Middle frontal gyrus (tissue), 1 donor: ENCODE data around the gene ASCL5.
"Not testable (repeated sequence)": the region's sequence is repeated elsewhere in the genome, so short reads cannot be mapped to it uniquely, and the experiment has no call there.

Experiments
- DNase-seq: peaks from one replicate; pipeline ENCODE4 v3.0.0-alpha.2; 2015; ENCODE audit warnings: low spot score; ENCODE audit errors: extremely low spot score

Gene ASCL5, protein sequence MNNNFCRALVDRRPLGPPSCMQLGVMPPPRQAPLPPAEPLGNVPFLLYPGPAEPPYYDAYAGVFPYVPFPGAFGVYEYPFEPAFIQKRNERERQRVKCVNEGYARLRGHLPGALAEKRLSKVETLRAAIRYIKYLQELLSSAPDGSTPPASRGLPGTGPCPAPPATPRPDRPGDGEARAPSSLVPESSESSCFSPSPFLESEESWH

DNA sequence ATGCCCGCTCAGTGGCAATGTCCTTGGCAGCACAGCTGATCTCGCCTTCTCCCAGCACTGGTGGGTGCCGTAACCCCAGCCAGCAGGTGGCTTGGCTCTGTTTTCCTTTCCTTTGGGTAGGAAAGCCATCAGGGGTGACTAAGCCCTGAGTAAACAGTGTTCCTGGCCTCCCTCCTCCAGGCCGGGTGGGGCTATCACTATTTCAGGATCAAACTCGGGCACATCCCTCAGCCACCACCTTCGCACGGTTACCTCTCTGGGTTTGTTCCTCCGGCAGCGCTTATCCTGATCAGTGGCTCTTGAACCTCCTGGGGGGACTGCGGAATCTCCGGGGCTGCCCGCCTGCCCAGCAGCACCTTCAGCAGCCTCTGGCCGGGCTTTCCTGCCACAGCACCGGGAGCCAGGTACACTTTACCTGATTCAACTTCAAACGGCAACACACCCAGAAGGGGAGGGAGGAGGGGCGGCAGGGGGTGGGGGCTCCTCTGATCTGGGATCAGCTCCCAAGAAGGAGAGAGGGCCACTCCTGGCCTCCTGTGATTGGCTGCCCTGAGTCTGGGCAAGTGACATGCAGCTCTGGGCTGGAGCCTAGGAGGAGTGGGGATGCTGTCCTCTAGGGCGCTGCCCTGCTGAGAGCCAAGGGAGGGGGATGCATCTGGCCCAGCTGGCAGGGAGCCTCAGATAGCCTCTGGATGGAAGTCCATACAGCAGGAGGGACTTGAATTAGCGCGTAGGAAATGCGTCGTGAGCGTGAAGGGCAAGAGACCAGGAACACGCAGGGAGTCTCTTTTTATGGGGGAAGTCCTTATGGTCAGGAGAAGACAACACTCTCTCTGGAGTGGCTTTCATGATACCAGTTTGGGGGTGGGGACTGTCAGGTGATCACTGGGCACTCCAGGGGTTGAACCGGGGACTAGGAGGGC lies at the start of gene ASCL5:
TSS of gene ASCL5 (minus strand) at position 353 of the 923 bp plus-strand sequence. CDS start 11,812 bp downstream, outside the sequence.
- no peak for DNase-seq

DNA sequence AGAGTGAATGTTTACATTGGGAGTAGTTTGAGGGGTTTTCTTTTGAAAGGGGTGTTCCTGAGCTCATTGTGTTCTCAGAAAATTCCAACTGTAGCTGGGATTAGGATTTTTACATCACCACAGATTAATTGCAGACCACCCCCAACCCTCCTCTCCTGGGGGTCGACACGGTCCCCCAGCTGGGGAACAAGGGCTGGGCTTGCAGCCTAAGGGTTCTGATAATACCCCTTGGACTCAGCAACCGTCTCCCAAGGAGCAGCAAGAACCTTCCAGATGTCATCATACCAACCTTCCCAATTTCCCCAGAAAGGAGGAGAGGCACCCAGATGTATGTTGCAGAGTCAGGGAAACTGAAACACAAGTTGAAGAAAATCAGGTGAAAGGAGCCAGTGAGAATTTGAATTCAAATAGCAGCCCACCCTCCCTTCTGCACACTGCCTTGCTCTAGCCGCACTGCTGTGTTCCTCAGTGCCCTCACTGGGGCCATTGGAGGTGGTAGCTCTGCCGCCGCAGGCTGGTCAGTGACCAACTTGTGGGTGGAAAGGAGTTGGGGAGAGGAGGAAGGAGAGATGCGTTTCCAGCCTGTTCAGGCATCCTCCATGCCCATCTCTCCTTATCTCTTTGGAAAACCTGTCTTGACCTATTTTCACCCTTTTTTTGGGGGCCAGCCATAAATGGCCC lies 49.0 kb upstream of the ASCL5 start:
- DNase-seq, result no peak

DNA sequence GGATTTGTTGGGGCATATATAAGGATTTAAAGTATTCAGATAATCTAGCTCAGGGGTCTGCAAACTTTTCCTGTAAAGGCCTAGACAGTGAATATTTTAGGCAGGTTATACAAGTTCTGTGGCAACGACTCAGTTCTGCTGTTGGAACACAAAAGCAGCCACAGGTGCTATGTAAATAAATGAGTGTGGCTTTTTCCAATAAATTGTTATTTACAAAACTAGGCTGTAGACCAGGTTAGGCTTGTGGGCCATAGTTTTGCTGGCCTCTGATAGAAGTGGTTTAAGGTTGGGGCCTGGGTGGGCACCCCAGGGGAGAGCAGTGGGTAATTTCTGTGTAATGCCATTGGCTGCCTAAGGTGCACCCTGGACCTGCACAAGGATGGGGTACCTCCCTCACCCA lies 46.8 kb upstream of the ASCL5 start:
- no peak for DNase-seq

DNA sequence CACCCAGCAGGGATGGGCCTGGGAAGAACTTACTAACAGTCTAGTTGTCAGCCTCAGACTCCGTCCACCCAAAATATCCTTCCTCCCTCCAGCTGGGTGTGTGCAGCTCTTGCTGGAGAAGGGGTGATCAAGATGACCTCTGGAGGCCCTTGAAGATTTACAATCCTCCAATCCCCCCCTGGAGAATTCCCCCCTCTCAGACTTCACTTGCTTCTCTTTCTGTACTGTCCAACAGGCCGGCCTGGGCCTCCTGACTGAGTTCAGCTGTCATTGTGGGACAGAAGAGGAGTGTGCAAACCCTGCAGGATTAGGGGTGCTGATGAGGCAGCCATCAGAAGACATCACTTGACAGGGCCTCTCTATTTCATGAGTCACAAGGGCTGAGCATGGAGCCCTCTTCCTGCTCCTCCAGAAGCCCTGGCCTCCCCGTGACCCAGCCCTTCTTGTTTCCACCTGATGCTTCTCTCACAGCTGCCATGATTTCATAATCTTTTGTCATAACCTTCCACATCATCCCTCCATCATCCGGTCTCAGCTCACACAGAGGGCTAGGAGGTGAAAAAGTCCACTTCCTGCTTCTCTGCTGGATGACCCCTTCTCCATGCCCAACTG lies 46.1 kb upstream of the ASCL5 start:
- no peak for DNase-seq

DNA sequence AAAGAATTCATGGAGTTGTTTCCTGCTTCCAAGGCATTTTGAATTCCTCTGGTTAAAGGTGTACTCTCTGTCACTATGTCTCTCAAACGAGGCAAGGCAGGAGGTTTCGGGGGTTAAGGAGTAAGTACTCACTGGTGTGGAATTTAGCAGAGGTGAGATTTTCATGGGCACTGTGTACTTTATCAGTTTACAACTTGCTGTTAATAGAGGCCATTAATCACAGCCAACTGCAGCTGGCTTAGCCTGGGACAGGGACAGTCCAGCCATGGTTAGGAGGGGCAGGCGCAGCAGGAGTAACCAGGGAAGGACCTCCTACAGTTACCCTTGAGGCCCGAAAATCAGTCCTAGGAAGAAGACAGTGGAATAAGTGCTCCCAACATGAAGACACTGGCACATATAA lies 45.3 kb upstream of the ASCL5 start:
- DNase-seq, result no peak

DNA sequence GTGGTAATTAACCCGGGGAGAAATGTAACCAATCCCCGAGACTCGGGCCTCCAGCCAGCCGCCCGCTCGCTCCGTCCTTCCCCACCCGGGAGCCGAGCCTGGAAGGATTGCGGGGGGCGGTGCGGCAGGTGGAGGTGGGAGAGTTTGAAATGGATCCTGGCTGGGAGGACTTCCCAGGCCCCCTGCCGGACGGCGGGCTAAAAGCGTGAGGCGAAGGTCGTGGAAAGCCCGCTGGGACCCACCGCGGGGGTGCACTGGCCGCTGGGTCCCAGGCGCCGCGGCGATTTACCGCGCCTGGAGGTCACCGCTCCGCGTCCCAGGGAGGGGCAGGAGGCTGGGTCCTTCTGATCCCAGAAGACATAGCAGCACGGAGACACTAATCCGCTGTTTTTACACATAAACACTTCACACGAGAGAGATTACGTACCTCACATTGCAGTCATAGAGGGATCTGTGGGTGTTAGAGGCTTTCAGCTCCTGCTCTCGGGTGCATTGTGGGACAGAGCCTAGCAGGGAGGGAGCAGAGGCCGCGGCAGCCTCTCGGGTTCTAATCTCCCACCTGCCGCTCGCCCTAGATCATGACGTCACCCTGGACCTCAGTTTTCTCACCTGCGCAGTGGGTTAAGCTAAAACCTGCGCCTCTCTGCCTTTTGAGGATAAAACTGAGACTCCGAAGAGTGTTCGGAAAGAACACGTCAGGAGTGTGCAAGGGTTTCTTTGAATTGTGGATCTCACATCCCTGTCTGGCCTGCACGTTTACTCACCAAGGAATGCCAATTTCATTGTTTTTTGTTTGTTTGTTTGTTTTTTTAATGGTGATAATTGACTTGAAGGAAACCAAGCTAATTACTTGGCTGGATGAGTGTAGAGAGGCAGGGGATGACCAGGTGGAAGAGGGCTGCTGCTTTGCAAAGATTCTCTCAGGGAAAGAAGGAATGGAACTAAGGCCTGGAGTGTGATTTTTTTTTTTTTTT lies 44.4 kb upstream of the ASCL5 start:
- no peak for DNase-seq

DNA sequence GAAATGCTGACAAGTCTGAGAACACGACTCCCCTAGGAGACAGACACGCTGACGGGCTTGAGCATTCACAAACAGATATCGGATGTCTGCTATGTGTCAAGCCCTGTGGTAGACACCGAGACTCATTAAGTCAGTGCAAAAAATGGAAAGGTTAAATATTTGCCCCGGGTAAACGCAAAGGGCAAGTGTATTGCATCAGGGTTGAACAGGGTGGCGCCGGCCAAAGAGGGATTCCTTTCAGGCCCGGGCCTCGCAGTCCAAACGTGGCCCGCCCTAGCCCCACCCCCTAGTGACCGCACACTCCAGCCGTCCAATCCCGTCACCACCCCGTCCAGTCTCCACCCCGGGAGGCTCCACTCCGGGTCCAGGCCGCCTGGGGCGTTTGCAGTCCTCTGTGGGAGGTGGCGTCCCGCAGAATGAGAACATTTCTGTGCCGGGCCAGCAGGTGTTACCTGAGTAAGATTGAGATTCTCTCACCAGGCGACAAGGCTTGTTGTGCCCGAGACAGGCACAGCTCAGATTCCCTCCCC lies 43.6 kb upstream of the ASCL5 start:
- DNase-seq, result peak; percentile 76

DNA sequence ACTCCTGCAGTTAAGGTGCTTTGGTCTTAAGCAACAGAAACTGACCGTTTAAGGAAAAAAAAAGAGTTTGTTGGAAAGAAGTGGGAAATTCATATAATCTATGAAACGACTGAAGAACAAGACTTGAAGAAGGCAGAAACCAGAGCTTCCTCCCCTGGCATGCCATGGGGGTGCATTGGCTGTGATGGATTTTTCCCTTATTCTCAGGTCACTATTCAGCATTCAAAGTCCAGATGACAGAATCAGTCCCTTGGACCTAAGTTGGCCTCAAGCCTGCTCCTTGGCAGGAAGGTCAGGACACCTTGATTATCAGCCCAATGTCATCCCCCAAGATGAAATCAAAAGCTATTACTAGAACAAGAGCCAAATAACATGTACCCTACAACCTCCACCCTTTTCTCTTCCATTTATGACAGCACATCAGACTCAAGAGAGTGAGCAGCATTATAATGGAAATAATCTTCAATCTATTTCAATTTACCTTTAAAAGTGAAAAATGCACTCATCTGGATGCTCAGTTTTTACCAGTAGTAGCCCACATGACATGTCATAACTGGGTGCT lies 43.1 kb upstream of the ASCL5 start:
- DNase-seq, result no peak

DNA sequence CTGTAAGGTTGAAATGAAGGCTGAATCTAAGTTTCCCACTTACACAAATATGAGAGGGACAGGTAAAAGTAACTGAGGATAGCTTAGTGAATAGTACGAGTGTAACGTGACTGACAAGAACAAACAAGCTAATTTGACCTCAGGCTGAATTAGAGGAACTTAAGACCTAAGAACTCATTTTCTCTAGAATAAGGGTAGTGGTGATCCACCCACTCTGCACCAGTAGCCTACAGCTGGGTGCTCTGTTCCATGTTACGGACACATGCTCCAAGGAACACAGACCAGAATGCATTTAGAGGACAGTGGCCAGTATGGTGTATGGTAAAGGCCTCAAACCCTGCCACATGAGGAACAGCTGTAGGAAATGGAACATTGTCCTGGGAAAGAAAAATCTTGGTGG lies 42.2 kb upstream of the ASCL5 start:
- DNase-seq, result no peak

DNA sequence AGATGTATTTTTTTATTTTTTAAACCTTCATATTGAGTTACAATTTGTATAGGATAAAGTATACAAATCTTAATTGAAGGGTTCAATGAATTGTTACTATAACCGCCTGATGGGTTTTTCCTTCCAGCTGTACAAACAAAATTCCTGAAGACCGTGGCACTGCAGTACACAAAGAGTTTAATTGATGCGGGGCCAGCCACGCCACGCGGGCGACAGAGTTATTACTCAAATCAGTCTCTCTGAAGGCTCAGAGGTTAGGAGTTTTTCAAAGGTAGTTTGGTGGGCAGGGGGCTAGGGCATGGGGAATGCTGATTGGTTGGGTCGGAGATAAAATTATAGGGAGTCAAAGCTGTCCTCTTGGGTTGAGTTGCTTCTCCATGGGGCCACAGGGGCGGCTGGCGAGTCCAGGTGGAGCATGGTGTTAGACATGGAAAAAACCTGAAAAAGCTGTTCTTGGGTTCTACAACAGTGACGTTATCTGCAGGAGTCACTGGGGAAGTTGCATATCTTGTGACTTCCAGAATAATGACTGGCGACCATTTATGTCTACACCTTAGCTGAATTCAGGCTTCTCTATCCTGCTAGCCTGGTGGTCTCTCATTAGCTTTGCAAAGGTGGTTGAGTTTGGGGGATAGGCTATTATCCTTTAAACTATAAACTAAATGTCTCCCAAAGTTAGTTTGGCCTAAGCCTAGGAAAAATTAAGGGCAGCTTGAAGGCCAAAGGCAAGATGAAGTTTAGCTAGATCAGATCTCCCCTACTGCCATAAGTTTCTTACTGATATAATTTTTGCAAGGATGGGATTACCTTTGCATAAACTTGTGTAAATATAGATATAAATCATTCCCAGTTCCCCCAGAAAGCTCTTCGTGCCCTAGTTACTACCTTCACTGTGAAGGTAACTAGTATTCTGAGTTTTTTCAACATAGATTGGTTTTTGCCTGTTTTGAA lies 40.3 kb upstream of the ASCL5 start:
- no peak for DNase-seq

DNA sequence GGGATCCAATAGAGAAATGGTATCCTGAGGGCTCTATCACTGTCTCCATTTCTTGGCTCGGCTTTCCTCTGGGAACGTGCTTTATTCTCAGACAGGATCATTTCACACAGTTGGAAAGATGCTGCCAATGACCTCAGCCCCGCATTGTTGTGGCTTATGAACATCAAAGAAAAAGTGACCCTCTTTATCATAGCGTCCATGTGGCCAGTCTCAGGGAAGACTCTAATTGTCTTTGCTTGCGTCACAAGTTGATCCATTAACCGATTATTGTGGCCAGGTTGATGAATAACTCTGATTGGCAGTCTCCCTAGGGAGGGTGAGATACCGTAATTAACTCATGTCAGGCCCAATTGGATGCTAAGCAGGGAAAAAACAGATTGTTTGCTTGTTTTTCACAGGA lies 37.7 kb upstream of the ASCL5 start:
- DNase-seq, result no peak

DNA sequence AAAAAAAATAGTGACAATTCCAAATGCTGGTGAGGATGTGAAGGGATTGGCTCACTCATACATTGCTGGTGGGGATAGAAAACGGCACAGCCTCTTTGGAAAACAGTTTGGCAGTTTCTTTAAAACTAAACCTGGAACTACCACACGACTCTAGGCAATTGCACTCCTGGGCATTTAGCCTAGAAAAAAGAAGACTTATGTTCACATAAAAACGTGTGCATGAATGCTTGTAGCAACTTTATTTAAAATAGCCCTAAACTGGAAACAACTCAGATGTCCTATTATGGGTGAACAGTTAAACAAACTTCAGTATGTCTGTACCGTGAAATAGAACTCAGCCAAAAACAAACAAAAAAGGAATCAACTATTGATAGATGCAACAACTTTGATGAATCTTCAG lies 36.7 kb upstream of the ASCL5 start:
- DNase-seq, result no peak

DNA sequence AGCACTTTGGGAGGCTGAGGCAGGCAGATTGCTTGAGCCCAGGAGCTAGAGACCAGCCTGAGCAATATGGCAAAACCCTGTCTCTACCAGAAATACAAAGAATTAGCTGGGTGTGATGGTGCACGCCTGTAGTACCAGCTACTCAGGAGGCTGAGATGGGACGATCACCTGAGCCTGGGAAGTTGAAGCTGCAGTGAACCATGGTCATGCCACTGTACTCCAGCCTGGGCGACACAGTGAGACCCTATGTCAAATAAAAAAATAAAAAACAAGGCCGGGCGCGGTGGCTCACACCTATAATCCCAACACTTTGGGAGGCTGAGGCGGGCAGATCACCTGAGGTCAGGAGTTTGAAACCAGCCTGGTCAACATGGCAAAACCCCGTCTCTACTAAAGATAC lies 36.1 kb upstream of the ASCL5 start:
- not testable (repeated sequence) for DNase-seq

DNA sequence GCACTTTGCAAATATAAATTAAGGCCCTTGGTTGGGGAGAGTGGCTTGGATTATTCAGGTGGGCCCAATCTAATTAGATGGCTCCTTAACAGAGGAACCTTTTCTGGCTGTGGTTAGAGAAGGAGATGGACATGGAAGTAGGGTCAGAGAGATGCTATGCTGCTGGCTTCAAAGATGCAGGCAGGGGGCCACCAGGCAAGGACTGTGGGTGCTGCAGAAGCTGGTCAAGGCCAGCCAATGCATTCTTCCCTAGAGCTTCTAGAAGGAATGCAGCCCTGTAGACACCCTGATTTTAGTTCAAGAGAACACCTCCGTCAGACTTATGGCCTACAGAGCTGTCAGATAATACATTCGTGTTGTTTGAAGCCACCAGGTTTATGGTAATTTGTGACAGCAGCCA lies 31.0 kb upstream of the ASCL5 start:
- DNase-seq, result no peak

DNA sequence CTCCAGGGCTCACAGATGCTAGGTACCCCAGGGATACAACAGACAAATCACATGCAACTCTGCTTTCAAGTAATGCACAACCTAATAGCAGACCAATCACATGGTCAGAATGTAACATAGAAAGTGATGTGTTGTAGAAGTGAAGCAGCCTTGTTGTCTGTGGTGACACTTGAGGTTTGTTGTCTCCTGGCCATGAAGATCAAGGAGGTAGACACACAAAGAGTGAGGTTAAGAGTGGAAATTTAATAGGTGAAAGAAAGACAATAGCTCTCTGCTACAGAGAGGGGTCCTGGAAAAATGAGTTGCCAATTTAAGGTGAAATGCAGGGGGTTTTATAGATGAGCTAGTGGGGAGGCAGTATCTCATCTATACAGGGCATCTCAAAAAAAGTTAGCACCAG lies 29.8 kb upstream of the ASCL5 start:
- DNase-seq, result no peak

DNA sequence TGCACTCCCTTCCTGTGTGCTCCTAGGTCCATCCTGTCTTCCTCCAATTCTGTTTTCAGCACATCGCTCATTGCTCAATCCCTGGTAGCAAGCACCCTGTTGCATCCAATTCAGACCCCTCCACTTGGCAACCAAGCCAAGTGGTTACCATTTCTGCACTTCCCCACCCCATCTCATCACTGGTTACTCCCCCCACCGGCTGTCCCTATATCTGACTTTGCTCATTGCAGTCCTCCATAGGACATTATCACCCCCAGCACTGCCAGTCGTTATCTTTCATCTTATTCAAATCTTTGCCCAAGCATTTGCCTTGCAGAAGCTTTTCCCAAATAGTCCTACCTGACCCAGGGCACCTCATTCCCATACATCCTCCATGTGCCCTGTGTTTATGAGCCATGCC lies 29.4 kb upstream of the ASCL5 start:
- DNase-seq, result no peak

DNA sequence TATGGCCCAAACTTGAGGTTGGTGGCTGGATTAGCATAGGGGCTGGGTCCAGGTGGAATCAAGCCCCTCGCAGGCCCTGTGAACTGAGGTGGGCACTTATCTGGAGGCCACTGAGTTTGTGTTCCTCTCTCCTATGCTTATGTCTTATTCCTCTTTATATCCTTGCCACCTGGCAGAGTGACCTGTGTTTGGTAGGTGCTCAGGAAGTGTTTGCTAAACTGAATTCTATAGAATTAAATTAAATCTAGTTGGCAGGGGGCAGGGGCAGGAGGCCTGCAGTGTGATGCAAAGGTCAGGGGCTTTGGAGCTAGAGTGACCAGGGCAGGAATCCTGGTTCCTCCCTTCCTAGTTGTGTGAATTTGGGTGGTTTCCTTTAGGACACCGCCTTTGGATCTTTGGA lies 28.4 kb upstream of the ASCL5 start:
- no peak for DNase-seq

DNA sequence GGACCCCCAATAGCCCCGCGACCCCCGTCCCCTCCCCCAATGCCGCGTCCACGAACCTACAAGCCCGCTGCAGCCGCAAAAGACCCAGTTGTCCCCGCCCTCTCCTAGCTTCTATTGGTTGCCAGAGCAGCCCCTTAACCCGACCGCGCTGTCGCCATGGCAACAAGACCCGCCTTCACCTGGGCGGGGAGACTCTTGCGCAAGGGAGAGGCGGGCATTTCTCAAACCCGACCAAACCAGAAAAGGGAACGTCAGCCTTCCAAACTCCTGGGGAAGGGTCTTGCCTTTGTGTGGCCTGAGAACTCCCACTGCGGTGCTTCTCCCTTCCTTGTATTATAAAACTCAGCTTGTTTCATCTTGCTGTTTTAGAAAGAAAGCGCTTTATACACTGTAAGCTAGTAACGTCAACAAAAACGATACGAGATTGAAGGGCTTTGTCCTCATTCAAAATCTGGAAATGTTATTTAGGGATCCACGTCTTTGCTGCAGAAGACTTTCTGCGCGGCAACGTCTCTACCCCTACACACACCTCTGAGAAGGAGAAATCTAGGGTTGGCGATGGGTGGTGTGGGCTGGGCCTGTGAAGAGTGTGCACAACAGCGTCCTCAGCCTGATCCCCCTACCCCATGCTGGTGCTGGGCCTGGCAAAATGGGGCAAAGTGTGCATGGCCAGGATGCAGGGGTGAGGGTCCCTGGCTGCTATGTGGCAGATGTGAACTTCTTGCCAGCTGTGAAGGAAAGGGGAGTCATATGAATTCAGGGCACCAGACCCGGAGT lies 27.6 kb upstream of the ASCL5 start, which contains the start of gene TMEM9:
TSS of gene TMEM9 (minus strand) at position 86 of the 777 bp plus-strand sequence. CDS start 551 bp downstream, outside the sequence.
- peak; percentile 93 for DNase-seq
